Ovary (tissue), 3 donors: Measurements from ENCODE around the gene TNFRSF1A.

Experiments used
- CTCF ChIP-seq, 3 donors: fragments of 450-650 bp in 2 of 3; fragments of 200-600 bp in 1 of 3; IDR thresholded peaks; one replicate each; pipeline versions ENCODE4 v1.5.1 to v1.8.0; 2016 to 2022; ENCODE audit warnings: antibody characterized with exemption in 3 of 3, mild to moderate bottlenecking in 1 of 3
- POLR2A ChIP-seq: fragments of 450-650 bp; IDR thresholded peaks from one replicate; pipeline ENCODE4 v1.6.1; 2017; ENCODE audit warnings: antibody characterized with exemption, mild to moderate bottlenecking, moderate library complexity
- donor health status: DM: no; HTN: no; CAD: no.

DNA sequence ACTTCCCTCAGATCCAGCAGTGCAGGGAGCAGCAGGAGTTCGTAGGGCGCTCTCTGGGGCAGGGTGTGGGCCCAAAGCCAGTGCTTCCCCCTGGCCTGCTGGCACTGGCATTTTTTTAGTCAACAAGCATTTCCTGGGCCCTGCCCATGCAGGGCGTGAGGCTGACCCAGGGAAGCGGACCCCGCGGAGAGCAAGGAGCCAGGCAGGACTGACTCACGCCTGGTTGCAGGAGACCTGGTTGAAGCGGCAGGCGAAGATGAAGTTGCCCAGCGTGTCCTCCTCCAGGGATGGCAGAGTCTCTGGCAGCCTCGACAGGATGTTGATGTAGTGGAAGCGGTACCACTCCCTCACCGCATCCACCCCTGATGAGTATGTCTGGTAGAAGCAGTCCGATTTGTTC is 20.0 kb upstream of the TNFRSF1A start:
- no peak for TF ChIP-seq CTCF (IDR thresholded peaks at IDR 0.05)
- no peak for TF ChIP-seq POLR2A
